ENCODE results near the gene UBE2I.

- TF ChIP-seq CTCF (IDR thresholded peaks at IDR 0.05) = no peak
- TF ChIP-seq POLR2AphosphoS5 (IDR thresholded peaks at IDR 0.05) = no peak
Measured at GRCh38 chr16:1287982-1288670, 21.3 kb upstream of the UBE2I start.
